Measurements from ENCODE around the gene OSBPL9.

Gene OSBPL9

DNA sequence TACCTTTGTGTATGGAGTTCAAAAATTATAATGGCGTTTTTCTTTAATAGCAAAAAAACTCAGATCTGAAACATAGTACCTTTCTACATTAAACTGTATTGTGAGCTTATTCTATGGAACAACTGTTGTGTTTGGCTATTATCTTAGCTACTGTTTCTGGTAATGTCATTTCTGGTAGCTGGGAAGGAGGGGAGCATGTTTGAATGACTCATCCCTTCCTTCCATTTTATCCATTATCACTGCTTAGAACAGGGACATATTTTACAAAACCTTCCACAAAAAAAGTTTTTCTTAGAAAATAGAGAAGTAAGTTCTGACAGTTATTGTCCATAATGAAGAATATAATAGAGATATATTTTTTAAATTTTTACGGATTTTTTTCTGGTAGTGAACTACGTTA lies 133.3 kb downstream of the OSBPL9 start:
- Histone ChIP-seq H3K27ac (no peak overlapping the region), H3K27me3 (ENCODE audit: insufficient read depth, low read depth, severe bottlenecking) (no peaks in the 10 kb centered on the region), H3K4me3 (ENCODE audit: low read depth, low read length) (no peak overlapping the region), H3K36me3 (no peaks in the 10 kb centered on the region; the same call in 1 of the 2 replicates), H3K9me3 (ENCODE audit: severe bottlenecking) (no peaks in the 10 kb centered on the region)
- no peak for DNase-seq
- TF ChIP-seq, protein P1, sequence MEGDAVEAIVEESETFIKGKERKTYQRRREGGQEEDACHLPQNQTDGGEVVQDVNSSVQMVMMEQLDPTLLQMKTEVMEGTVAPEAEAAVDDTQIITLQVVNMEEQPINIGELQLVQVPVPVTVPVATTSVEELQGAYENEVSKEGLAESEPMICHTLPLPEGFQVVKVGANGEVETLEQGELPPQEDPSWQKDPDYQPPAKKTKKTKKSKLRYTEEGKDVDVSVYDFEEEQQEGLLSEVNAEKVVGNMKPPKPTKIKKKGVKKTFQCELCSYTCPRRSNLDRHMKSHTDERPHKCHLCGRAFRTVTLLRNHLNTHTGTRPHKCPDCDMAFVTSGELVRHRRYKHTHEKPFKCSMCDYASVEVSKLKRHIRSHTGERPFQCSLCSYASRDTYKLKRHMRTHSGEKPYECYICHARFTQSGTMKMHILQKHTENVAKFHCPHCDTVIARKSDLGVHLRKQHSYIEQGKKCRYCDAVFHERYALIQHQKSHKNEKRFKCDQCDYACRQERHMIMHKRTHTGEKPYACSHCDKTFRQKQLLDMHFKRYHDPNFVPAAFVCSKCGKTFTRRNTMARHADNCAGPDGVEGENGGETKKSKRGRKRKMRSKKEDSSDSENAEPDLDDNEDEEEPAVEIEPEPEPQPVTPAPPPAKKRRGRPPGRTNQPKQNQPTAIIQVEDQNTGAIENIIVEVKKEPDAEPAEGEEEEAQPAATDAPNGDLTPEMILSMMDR (IDR thresholded peaks at IDR 0.05; ENCODE audit: low read depth, low read length) = no peak

DNA sequence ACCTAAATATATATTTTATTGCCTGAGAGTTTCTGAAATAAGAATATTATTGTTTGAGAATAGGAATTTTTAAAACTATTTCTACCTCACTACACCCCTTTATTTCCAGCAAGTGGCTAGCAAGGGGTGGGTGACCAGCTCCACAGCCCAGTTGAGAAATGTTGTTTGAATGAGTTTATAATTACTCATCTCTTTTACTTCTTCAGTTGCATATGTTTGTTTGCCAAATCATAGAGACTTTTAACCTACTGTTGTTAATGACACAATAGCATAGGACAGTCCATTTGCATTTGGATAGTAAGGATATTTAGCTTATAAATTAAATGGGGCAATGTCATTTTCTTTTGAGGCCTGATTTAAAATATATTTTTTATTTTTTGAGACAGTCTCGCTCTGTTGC lies 133.8 kb downstream of the OSBPL9 start:
- H3K27ac ChIP-seq = no peak overlapping the region

DNA sequence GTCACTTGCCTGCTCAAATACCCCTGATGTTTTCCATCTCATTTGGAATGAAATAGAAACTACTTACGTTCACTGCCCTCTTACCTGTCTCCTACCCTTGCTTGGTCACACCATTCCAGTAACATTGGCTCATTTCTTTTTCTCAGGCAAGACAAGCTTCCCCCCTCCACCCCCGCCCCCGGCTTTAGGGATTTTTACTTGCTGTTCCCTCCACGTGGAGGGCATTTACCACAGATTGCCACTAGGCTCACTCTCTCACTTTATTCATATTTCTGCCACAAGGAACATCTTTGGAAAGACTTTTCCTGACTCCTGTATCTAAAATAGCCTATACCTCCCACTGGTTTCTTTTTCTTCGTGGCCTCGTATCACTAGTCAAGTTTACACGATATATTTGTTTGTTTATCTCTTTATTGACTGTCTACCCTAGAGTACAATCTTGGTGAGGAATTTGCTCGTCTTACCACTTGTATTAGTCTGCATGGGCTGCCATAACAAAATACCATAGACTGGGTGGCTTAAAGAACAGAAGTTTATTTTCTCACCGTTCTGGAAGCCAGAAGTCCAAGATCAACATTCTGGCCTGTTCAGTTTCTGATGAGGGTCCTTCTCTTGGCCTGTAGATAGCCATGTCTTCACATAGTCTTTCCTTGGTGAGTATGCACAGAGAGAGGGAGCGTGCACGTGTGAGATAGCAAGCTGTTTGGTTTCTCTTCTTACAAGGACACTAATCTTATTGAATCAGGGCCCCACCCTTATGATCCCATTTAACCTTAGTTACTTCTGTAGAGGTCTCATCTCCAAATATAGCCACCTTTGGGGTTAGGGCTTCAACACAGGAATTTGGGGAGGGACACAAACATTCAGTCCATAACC lies 135.4 kb downstream of the OSBPL9 start:
- Histone ChIP-seq H3K4me3 (ENCODE audit: low read depth, low read length) (no peak overlapping the region), H3K36me3 (peaks cover 5% of the 10 kb centered on the region; the same call in 1 of the 2 replicates), H3K27me3 (ENCODE audit: insufficient read depth, low read depth, severe bottlenecking) (no peaks in the 10 kb centered on the region), H3K9me3 (ENCODE audit: severe bottlenecking) (no peaks in the 10 kb centered on the region), H3K27ac (no peak overlapping the region)
- DNase-seq = no peak
- TF ChIP-seq, protein P1 (IDR thresholded peaks at IDR 0.05; ENCODE audit: low read depth, low read length) = no peak

More for the DNA sequence above, 133.8 kb downstream of the OSBPL9 start:
- peaks cover 2% of the 10 kb centered on the region; the same call in 1 of the 2 replicates for H3K36me3 ChIP-seq
- H3K27me3 ChIP-seq (ENCODE audit: insufficient read depth, low read depth, severe bottlenecking) = no peaks in the 10 kb centered on the region
- no peak overlapping the region for H3K4me3 ChIP-seq (ENCODE audit: low read depth, low read length)
- TF ChIP-seq, protein P1 (IDR thresholded peaks at IDR 0.05; ENCODE audit: low read depth, low read length) = no peak
- H3K9me3 ChIP-seq (ENCODE audit: severe bottlenecking) = no peaks in the 10 kb centered on the region
- no peak for DNase-seq

DNA sequence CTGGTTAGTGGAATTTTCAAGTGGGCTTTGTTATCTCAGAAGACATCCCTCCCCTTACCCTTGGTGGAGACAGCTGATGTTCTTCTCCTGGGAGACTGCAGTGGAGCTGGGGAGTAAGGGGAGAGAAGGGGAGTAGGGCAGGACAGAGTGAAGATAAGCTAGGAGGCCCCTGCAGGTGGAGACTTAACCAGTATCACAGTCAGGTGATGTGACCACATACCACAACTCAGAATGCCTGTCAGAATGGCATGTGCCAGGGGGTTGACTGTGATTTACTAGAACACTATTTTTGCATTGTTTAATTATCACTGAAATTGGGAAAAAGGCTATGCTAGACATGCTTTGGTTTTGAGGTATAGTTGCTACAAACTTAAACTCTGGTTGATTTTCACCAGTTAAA lies 137.1 kb downstream of the OSBPL9 start:
- H3K36me3 ChIP-seq = peaks cover 5% of the 10 kb centered on the region; the same call in 1 of the 2 replicates
- TF ChIP-seq, protein P1 (IDR thresholded peaks at IDR 0.05; ENCODE audit: low read depth, low read length) = no peak
- H3K27me3 ChIP-seq (ENCODE audit: insufficient read depth, low read depth, severe bottlenecking) = no peaks in the 10 kb centered on the region
- H3K9me3 ChIP-seq (ENCODE audit: severe bottlenecking) = no peaks in the 10 kb centered on the region
- DNase-seq = no peak
- no peak overlapping the region for H3K4me3 ChIP-seq (ENCODE audit: low read depth, low read length)
- H3K27ac ChIP-seq = no peak overlapping the region

DNA sequence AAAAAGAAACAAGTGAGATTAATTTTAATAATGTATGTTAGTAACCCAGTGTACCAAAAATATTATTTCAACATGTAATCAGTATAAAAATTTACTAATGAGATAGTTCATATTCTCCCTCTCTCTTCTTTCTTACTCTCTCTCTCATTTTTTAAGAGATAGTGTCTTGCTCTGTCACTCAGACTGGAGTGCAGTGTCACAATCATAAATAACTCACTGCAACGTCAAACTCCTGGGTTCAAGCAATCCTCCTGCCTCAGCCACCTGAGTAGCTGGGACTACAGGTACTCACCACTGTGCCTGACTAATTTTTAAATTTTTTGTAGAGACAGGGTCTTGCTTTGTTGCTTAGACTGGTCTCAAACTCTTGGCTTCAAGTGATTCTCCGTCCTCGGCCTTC lies 137.8 kb downstream of the OSBPL9 start:
- no peak for DNase-seq
- TF ChIP-seq, protein P1 (IDR thresholded peaks at IDR 0.05; ENCODE audit: low read depth, low read length) = no peak
- no peaks in the 10 kb centered on the region for H3K27me3 ChIP-seq (ENCODE audit: insufficient read depth, low read depth, severe bottlenecking)
- no peak overlapping the region for H3K4me3 ChIP-seq (ENCODE audit: low read depth, low read length)
- no peak overlapping the region for H3K27ac ChIP-seq
- no peaks in the 10 kb centered on the region for H3K9me3 ChIP-seq (ENCODE audit: severe bottlenecking)
- H3K36me3 ChIP-seq = peaks cover 5% of the 10 kb centered on the region; the same call in 1 of the 2 replicates
